Measurements from ENCODE around the gene NCDN. TPM values are rescaled to one million over a fixed set of nuclear protein-coding genes. Genes with fewer than 3 reads are reported as not detected.

The NCDN gene
- total RNA-seq, 1 donor from 2014 or later, result 95.3 TPM

DNA sequence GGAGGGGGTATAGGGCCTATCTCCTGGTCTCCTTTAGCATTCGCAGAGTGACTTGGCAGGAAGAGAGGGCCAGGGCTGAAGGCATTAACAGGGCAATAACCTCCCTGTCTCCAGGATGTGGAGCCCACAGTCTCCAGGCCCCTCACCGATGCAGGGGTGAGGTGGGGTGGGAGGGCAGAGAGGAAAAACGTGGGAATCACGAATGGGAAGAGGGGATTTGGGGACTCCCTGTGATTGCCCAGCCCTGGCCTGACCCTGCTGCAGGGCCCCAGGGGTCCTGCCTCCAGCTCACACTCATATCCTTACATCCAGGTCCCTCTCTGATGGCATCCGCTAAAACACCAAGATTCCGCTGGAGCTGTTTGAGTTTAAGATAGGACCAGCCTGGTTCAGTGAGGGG lies 30.1 kb downstream of the NCDN start:
- Mint-ChIP-seq H3K36me3 (ENCODE audit: unreplicated experiment) (no peaks in the 10 kb centered on the region), H3K27me3 (ENCODE audit: unreplicated experiment) (peaks cover 8% of the 10 kb centered on the region), H3K4me1 (ENCODE audit: low read depth, unreplicated experiment) (peaks cover 2% of the 10 kb centered on the region), H3K4me3 (ENCODE audit: unreplicated experiment) (no peak overlapping the region), H3K9me3 (ENCODE audit: unreplicated experiment) (peaks cover 3% of the 10 kb centered on the region), H3K27ac (ENCODE audit: unreplicated experiment) (no peak overlapping the region)
- TF ChIP-seq, protein P1, sequence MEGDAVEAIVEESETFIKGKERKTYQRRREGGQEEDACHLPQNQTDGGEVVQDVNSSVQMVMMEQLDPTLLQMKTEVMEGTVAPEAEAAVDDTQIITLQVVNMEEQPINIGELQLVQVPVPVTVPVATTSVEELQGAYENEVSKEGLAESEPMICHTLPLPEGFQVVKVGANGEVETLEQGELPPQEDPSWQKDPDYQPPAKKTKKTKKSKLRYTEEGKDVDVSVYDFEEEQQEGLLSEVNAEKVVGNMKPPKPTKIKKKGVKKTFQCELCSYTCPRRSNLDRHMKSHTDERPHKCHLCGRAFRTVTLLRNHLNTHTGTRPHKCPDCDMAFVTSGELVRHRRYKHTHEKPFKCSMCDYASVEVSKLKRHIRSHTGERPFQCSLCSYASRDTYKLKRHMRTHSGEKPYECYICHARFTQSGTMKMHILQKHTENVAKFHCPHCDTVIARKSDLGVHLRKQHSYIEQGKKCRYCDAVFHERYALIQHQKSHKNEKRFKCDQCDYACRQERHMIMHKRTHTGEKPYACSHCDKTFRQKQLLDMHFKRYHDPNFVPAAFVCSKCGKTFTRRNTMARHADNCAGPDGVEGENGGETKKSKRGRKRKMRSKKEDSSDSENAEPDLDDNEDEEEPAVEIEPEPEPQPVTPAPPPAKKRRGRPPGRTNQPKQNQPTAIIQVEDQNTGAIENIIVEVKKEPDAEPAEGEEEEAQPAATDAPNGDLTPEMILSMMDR (IDR thresholded peaks at IDR 0.05; ENCODE audit: partially characterized antibody, unreplicated experiment), result no peak
- DNase-seq, result no peak

DNA sequence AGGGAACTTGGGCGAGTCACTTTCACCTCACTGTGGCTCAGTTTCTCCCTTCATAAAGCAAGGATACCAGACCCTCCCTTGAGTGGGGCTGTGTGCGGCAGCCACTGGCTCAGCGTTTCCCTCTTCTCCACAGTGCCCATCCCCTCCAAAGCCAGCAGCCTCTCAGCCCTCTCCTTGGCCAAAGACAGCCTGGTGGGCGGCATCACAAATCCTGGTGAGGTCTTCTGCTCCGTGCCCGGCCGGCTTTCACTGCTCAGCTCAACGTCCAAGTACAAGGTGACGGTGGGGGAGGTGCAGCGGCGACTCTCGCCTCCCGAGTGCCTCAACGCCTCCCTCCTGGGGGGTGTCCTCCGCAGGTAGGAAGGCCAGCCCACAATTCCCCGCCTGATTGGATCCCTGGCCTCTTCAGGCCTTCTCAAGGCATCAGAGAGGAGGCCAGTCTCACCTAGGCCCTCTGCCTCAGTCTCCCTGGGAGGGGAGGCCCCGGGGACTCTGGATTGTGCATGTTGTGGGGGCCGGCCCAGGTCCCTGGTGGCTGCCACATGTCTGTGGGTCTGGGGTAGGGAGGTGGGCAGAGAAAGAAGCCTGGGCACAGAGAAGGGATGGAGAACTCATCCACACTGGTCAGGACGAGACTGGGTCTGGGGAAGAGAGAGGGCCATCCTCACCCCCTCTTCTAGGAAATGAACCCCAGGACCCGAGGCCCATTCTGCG lies 30.8 kb downstream of the NCDN start:
- Mint-ChIP-seq H3K27ac (ENCODE audit: unreplicated experiment) (no peak overlapping the region), H3K4me1 (ENCODE audit: low read depth, unreplicated experiment) (peaks cover 2% of the 10 kb centered on the region), H3K9me3 (ENCODE audit: unreplicated experiment) (peaks cover 3% of the 10 kb centered on the region)

DNA sequence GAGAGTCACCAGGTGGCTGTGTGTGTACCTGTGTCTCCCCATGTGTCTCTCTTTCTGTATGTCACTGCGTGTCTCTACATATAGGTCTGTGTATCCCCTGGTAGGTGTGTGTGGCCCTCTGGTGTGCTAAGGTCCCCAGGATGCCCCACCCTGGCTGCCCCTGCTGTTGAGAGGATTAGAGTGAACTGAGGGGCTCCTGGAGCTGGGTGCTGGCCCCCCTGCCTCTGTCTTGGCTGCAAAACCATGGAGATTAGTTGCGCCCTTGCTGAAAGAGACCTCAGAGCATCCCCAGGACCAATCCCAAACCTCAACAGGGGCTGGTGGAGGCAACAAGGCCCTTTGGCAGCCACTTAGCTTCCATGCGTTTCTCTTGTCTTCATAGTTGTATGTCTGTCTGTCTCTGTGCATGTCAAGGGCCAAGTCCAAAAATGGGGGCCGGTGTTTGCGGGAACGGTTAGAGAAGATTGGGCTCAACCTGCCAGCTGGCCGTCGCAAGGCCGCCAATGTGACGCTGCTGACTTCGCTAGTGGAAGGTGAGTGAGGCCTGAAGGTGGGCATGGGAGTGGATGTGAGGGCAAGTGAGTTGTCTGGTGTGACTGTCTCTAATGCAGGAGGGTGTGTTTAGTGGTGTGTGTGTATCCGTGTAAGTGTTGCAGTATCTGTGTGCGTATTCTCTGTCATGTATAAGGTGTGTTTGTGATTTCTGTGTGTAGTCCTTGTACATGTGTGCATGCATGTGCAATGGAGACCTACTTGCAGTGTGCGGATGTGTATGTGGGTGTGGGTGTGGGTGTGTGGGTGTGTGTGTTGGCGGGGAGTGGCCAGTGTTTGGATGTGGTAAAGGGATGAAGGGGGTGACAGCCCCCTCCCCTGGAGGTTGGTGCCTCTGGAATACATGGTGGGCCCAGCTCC lies 32.2 kb downstream of the NCDN start:
- peaks cover 8% of the 10 kb centered on the region for H3K27me3 Mint-ChIP-seq (ENCODE audit: unreplicated experiment)
- no peak for DNase-seq
- H3K4me3 Mint-ChIP-seq (ENCODE audit: unreplicated experiment), result no peak overlapping the region
- no peaks in the 10 kb centered on the region for H3K36me3 Mint-ChIP-seq (ENCODE audit: unreplicated experiment)
- no peak overlapping the region for H3K27ac Mint-ChIP-seq (ENCODE audit: unreplicated experiment)
- peaks cover 3% of the 10 kb centered on the region for H3K9me3 Mint-ChIP-seq (ENCODE audit: unreplicated experiment)
- TF ChIP-seq, protein P1 (IDR thresholded peaks at IDR 0.05; ENCODE audit: partially characterized antibody, unreplicated experiment), result no peak
- peaks cover 2% of the 10 kb centered on the region for H3K4me1 Mint-ChIP-seq (ENCODE audit: low read depth, unreplicated experiment)

More for the DNA sequence above, 30.8 kb downstream of the NCDN start:
- H3K4me3 Mint-ChIP-seq (ENCODE audit: unreplicated experiment), result no peak overlapping the region
- no peaks in the 10 kb centered on the region for H3K36me3 Mint-ChIP-seq (ENCODE audit: unreplicated experiment)
- TF ChIP-seq, protein P1 (IDR thresholded peaks at IDR 0.05; ENCODE audit: partially characterized antibody, unreplicated experiment), result no peak
- DNase-seq, result no peak
- H3K27me3 Mint-ChIP-seq (ENCODE audit: unreplicated experiment), result peaks cover 8% of the 10 kb centered on the region

DNA sequence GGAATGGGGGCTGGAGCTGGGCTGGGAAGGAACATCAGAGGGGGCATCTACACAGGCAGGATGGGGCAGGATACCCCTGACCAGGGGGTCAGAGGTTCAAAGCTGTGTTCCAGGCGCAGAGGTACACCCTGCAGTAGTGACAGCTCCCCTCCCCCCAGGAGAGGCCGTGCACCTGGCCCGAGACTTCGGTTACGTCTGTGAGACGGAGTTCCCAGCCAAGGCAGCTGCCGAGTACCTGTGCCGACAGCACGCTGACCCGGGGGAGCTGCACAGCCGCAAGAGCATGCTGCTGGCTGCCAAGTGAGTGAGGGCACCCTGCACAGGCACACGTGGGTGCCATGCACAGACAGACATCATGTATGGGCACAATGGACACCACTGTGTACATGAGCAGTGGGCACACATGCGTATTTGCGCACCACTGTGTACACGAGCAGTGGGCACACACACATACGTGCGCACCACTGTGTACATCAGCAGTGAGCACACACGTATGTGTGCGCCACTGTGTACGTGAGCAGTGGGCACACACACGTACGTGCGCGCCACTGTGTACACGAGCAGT lies 33.0 kb downstream of the NCDN start:
- H3K27ac Mint-ChIP-seq (ENCODE audit: unreplicated experiment), result no peak overlapping the region
- H3K27me3 Mint-ChIP-seq (ENCODE audit: unreplicated experiment), result peaks cover 8% of the 10 kb centered on the region
- no peaks in the 10 kb centered on the region for H3K36me3 Mint-ChIP-seq (ENCODE audit: unreplicated experiment)
- TF ChIP-seq, protein P1 (IDR thresholded peaks at IDR 0.05; ENCODE audit: partially characterized antibody, unreplicated experiment), result no peak
- H3K4me3 Mint-ChIP-seq (ENCODE audit: unreplicated experiment), result no peak overlapping the region
- H3K4me1 Mint-ChIP-seq (ENCODE audit: low read depth, unreplicated experiment), result peaks cover 2% of the 10 kb centered on the region
- no peak for DNase-seq
- H3K9me3 Mint-ChIP-seq (ENCODE audit: unreplicated experiment), result peaks cover 3% of the 10 kb centered on the region

Data from glutamatergic neuron (in vitro differentiated cells).